ENCODE data around the gene SLC6A12.

- TF ChIP-seq, protein P1, sequence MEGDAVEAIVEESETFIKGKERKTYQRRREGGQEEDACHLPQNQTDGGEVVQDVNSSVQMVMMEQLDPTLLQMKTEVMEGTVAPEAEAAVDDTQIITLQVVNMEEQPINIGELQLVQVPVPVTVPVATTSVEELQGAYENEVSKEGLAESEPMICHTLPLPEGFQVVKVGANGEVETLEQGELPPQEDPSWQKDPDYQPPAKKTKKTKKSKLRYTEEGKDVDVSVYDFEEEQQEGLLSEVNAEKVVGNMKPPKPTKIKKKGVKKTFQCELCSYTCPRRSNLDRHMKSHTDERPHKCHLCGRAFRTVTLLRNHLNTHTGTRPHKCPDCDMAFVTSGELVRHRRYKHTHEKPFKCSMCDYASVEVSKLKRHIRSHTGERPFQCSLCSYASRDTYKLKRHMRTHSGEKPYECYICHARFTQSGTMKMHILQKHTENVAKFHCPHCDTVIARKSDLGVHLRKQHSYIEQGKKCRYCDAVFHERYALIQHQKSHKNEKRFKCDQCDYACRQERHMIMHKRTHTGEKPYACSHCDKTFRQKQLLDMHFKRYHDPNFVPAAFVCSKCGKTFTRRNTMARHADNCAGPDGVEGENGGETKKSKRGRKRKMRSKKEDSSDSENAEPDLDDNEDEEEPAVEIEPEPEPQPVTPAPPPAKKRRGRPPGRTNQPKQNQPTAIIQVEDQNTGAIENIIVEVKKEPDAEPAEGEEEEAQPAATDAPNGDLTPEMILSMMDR (conservative IDR thresholded peaks at IDR 0.05) = no peak
- TF ChIP-seq EZH2 (IDR thresholded peaks at IDR 0.05; ENCODE audit: low read depth) = no peak
Measured at GRCh38 chr12:254039-254438, 40.1 kb upstream of the SLC6A12 start.
